K562 (cell line): ENCODE measurements around the gene CEACAM7.

Experiments
- CCNT2 ChIP-seq: IDR thresholded peaks from 2 replicates; pipeline ENCODE4 v1.6.1; 2011; ENCODE audit warnings: borderline replicate concordance, low read depth, mild to moderate bottlenecking, moderate library complexity, mixed read lengths, low read length; ENCODE audit not compliant: insufficient read length; ENCODE audit errors: extremely low read depth
- ERF ChIP-seq: fragments of 450-650 bp; formaldehyde crosslinking; IDR thresholded peaks from 2 replicates; pipeline ENCODE4 v1.4.0; 2020; ENCODE audit warnings: mild to moderate bottlenecking, mixed read lengths
- ETV6 ChIP-seq, 3 experiments: fragments of 150-350 bp in 1 of 3; sonication (generic) in 1 of 3; formaldehyde crosslinking in 1 of 3; IDR thresholded peaks; 2 replicates each; pipeline versions ENCODE4 v1.6.1 to v1.8.0; 2014 to 2022; ENCODE audit warnings: borderline replicate concordance in 2 of 3, low read depth in 2 of 3, antibody characterized with exemption in 1 of 3, low read length in 1 of 3, mild to moderate bottlenecking in 1 of 3, missing genetic modification reagents in 1 of 3
- FOXJ3 ChIP-seq: sonication (generic); formaldehyde crosslinking; IDR thresholded peaks from 2 replicates; pipeline ENCODE4 v1.4.0; 2020; ENCODE audit warnings: mild to moderate bottlenecking, missing genetic modification reagents
- FOXM1 ChIP-seq, 2 experiments: fragments of 450-650 bp in 1 of 2; sonication (generic) in 1 of 2; formaldehyde crosslinking in 1 of 2; IDR thresholded peaks; 2 replicates each; pipeline versions ENCODE4 v1.6.1 to v1.9.0; 2017 to 2022; ENCODE audit warnings: low read depth in 2 of 2, mild to moderate bottlenecking in 2 of 2, missing genetic modification reagents in 1 of 2, moderate library complexity in 1 of 2
- KLF16 ChIP-seq: IDR thresholded peaks from 2 replicates; pipeline ENCODE4 v1.6.1; 2016; ENCODE audit warnings: antibody characterized with exemption
- NR3C1 ChIP-seq: sonication (generic); formaldehyde crosslinking; IDR thresholded peaks from 2 replicates; pipeline ENCODE4 v1.8.1; 2022; ENCODE audit warnings: missing genetic modification reagents
- SRF ChIP-seq, 2 experiments: fragments of 250-450, 450-650 bp in 1 of 2; sonication (Bioruptor Pico) in 1 of 2; sonication (generic) in 1 of 2; formaldehyde crosslinking; IDR thresholded peaks; 2 replicates each; pipeline versions ENCODE4 v1.5.0 to v1.5.1; 2020 to 2022; ENCODE audit warnings: mild to moderate bottlenecking in 1 of 2, missing genetic modification reagents in 1 of 2
- YY1 ChIP-seq, 3 experiments: IDR thresholded peaks; 2 replicates each; pipeline ENCODE4 v1.6.1; 2011; ENCODE audit warnings: low read length in 2 of 3, mild to moderate bottlenecking in 2 of 3, moderate library complexity in 2 of 3, borderline replicate concordance in 1 of 3, control low read depth in 1 of 3, low read depth in 1 of 3; ENCODE audit not compliant: insufficient read depth in 3 of 3, insufficient replicate concordance in 2 of 3, control insufficient read depth in 1 of 3, insufficient read length in 1 of 3; ENCODE audit errors: extremely low read depth in 1 of 3
- TF ChIP-seq, protein P1 (sequence below): fragments of 450-650 bp; IDR thresholded peaks from 2 replicates; pipeline ENCODE4 v1.6.1; 2017; ENCODE audit warnings: mild to moderate bottlenecking, moderate library complexity
- TF ChIP-seq, protein P2 (sequence below): sonication (generic); formaldehyde crosslinking; IDR thresholded peaks from 2 replicates; pipeline ENCODE4 v1.8.1; 2022; ENCODE audit warnings: missing genetic modification reagents

DNA sequence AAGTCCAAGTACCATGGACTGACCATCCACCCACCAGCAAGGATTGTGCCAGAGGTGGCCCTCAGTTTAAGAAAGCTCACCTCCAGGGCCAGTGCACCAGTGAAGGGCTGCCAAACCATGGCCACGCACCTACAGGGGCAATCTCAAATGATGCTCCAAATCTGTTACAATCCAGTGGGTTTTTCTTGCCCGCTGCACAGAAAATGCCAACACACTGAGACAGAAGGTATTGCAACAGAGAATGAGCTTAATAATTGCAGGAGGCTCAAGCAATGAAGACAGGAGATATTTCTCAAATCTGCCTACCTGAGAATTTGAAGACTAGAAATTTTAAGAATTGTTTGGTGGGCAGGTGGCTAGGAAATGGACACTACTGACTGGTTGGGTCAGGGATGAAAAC, 22.0 kb downstream of the CEACAM7 start:
- TF ChIP-seq ERF (CRISPR knock-in tag), result no peak
- TF ChIP-seq, protein P1, sequence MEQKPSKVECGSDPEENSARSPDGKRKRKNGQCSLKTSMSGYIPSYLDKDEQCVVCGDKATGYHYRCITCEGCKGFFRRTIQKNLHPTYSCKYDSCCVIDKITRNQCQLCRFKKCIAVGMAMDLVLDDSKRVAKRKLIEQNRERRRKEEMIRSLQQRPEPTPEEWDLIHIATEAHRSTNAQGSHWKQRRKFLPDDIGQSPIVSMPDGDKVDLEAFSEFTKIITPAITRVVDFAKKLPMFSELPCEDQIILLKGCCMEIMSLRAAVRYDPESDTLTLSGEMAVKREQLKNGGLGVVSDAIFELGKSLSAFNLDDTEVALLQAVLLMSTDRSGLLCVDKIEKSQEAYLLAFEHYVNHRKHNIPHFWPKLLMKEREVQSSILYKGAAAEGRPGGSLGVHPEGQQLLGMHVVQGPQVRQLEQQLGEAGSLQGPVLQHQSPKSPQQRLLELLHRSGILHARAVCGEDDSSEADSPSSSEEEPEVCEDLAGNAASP, result no peak
- TF ChIP-seq, protein P2, sequence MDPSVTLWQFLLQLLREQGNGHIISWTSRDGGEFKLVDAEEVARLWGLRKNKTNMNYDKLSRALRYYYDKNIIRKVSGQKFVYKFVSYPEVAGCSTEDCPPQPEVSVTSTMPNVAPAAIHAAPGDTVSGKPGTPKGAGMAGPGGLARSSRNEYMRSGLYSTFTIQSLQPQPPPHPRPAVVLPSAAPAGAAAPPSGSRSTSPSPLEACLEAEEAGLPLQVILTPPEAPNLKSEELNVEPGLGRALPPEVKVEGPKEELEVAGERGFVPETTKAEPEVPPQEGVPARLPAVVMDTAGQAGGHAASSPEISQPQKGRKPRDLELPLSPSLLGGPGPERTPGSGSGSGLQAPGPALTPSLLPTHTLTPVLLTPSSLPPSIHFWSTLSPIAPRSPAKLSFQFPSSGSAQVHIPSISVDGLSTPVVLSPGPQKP (CRISPR knock-in tag), result no peak
- no peak for TF ChIP-seq FOXJ3
- TF ChIP-seq KLF16, result no peak
- no peak for TF ChIP-seq CCNT2
- TF ChIP-seq SRF (CRISPR knock-in tag; IDR thresholded peaks at IDR 0.05), result no peak
- TF ChIP-seq FOXM1 (IDR thresholded peaks at IDR 0.05; ENCODE audit: low read depth), result no peak
- TF ChIP-seq FOXM1 (CRISPR knock-in tag; IDR thresholded peaks at IDR 0.05; ENCODE audit: low read depth), result no peak
- no peak for TF ChIP-seq NR3C1
- no peak for TF ChIP-seq ETV6 (IDR thresholded peaks at IDR 0.05; ENCODE audit: borderline replicate concordance in 1 of 2, low read depth in 2 of 2, low read length in 1 of 2)
- no peak for TF ChIP-seq ETV6 (CRISPR knock-in tag; IDR thresholded peaks at IDR 0.05; ENCODE audit: borderline replicate concordance)
- no peak for TF ChIP-seq YY1 (IDR thresholded peaks at IDR 0.05; ENCODE audit: borderline replicate concordance in 1 of 3, control insufficient read depth in 1 of 3, extremely low read depth in 1 of 3, insufficient read depth in 3 of 3, insufficient read length in 1 of 3, insufficient replicate concordance in 2 of 3, low read depth in 1 of 3, low read length in 2 of 3)
